ENCODE data around the gene XRCC1.

- TF ChIP-seq CTCF (IDR thresholded peaks at IDR 0.05) (no peak), POLR2A (IDR thresholded peaks at IDR 0.05) (no peak)
Measured at GRCh38 chr19:43564800-43565199, 10.5 kb downstream of the XRCC1 start.

Data from heart left ventricle (tissue), 13 donors.